Measurements from ENCODE around the gene MTERF2. TPM values are rescaled to one million over a fixed set of nuclear protein-coding genes. Genes with fewer than 3 reads are reported as not detected.
A peak's percentile ranks its signal among the peaks of the same experiment; 100 is the strongest.

MTERF2 gene
- total RNA-seq, 6 experiments from 2014 or later: 3.0 to 5.6 (median 5.1) TPM

DNA sequence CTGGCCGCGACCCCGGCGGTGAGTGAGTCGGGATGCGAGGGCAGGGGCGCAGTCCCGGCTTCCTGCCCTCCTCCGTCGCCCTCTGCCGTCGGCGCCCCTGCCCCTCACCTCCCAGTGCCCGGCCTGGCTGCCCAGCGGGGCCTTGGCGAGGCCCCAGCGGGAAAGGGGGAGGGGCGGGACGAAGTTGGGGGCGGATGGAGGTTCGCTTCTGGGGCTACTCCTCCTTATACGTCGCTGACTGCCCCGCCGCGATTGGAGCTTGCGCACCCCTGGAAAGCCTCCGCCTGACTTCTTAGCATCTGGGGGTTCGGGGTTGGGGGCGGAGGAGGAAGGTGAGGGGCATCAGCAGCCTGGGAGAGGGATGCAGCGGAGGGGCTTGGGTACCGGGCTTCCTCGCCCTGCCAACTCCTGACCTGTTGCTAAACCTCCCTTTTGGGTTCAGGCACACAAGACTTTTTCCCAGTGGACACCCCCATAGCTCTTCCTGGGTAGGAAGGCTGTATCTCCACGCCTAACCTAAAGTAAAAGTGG is 30.8 kb downstream of the MTERF2 start:
- Mint-ChIP-seq H3K27me3 (ENCODE audit: insufficient read depth) (peaks cover 6% of the 10 kb centered on the region), H3K4me1 (ENCODE audit: low read depth) (peaks cover 46% of the 10 kb centered on the region), H3K4me3 (peak overlapping the region; percentile 100), H3K9me3 (no peaks in the 10 kb centered on the region), H3K27ac (peak overlapping the region; percentile 99), H3K36me3 (ENCODE audit: low read depth) (peaks cover 32% of the 10 kb centered on the region)
- DNase-seq: peak; percentile 57
- TF ChIP-seq, protein P1, sequence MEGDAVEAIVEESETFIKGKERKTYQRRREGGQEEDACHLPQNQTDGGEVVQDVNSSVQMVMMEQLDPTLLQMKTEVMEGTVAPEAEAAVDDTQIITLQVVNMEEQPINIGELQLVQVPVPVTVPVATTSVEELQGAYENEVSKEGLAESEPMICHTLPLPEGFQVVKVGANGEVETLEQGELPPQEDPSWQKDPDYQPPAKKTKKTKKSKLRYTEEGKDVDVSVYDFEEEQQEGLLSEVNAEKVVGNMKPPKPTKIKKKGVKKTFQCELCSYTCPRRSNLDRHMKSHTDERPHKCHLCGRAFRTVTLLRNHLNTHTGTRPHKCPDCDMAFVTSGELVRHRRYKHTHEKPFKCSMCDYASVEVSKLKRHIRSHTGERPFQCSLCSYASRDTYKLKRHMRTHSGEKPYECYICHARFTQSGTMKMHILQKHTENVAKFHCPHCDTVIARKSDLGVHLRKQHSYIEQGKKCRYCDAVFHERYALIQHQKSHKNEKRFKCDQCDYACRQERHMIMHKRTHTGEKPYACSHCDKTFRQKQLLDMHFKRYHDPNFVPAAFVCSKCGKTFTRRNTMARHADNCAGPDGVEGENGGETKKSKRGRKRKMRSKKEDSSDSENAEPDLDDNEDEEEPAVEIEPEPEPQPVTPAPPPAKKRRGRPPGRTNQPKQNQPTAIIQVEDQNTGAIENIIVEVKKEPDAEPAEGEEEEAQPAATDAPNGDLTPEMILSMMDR (IDR thresholded peaks at IDR 0.05): peak; percentile 50

DNA sequence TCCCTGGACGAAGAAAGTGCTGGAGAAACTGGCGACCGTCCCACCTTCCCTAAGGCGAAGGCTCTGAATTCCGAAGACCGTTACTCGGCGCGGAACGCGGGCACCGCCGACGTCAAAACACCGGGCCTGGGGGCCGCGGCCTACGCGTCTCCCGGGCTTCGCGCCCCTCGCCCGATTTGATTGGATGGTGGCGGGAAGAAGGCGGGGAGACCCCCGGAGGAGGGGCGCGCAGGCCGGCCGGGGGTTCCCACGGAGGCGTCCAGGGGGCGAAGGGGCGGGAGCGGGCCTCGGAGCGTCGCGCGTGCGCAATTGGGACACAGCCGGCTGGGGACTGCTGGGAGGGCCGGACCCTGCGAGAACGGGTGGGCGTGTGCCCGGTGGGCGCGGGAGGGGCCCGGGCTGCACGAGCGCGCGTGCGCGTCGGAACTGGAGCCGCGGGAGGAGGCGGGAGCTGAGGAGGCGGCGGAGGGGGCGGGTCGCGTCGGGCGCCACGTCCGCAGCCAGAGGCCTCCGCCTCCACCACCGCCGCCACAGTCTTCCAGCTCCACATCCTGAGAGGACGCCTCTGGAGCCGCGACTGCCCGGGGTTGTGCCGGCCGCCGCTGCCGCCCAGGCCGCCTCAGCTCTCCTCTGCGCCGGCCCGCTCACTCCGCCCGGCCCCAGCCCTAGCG is 31.4 kb downstream of the MTERF2 start, which contains the start of gene TMEM263:
Gene TMEM263 (plus strand): TSS at position 531 of the 671 bp plus-strand sequence. CDS start 11,210 bp downstream, outside the sequence.
- peak; percentile 95 for DNase-seq
- Mint-ChIP-seq H3K9me3 (no peaks in the 10 kb centered on the region), H3K27me3 (ENCODE audit: insufficient read depth) (peaks cover 4% of the 10 kb centered on the region), H3K4me1 (ENCODE audit: low read depth) (peaks cover 40% of the 10 kb centered on the region), H3K4me3 (peak within 1 kb of the TSS; percentile 100), H3K27ac (peak within 1 kb of the TSS; percentile 99), H3K36me3 (ENCODE audit: low read depth) (peaks cover 27% of the 10 kb centered on the region)
- TF ChIP-seq, protein P1 (IDR thresholded peaks at IDR 0.05): no peak

DNA sequence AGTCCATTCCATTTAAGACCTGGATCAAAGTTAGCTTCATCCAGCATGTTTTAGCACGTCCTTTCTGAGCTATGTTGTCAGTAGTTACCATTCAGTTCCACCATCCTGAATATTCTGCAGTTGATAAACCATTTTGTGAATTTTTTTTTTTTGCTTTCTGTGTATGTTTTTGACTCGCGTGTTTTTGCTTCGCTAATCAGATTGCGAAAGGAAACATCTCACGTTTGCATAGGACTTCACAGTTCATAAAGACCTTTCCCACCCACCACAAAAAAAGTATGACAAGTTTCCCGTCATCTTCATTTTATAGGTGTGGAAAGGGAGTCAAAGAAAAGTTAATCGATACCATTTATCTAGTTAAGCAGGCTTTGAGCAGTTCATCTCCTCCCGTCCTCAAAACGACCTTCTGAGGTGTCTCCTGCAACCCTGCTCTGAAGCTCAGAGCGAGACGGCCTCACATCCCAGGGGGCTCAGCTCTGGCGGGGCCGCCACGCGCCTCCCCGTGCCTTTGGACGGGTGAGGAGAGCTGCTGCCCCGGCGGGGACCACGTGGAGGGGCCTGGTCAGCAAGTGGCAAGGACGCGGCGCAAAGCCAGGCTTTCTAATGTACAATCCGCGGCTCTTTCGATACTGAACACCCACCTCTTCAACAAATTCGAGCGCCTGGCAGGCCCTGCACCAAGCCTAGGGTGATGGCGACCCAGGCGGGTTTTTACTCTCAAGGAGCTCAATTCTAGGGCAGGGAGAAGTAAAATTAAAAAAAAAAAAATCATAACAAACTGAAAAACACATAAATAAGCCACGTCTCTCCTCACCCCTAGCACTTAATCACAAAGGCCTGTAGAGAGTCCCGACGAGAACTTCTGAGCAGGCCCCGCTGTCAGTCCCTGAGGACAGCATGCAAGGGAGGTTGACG is 32.2 kb downstream of the MTERF2 start:
- peaks cover 36% of the 10 kb centered on the region for H3K4me1 Mint-ChIP-seq (ENCODE audit: low read depth)
- H3K27ac Mint-ChIP-seq: peak overlapping the region; percentile 99
- DNase-seq: no peak
- no peaks in the 10 kb centered on the region for H3K9me3 Mint-ChIP-seq
- TF ChIP-seq, protein P1 (IDR thresholded peaks at IDR 0.05): no peak
- peak overlapping the region; percentile 100 for H3K4me3 Mint-ChIP-seq
- H3K27me3 Mint-ChIP-seq (ENCODE audit: insufficient read depth): peaks cover 4% of the 10 kb centered on the region
- H3K36me3 Mint-ChIP-seq (ENCODE audit: low read depth): peaks cover 27% of the 10 kb centered on the region

DNA sequence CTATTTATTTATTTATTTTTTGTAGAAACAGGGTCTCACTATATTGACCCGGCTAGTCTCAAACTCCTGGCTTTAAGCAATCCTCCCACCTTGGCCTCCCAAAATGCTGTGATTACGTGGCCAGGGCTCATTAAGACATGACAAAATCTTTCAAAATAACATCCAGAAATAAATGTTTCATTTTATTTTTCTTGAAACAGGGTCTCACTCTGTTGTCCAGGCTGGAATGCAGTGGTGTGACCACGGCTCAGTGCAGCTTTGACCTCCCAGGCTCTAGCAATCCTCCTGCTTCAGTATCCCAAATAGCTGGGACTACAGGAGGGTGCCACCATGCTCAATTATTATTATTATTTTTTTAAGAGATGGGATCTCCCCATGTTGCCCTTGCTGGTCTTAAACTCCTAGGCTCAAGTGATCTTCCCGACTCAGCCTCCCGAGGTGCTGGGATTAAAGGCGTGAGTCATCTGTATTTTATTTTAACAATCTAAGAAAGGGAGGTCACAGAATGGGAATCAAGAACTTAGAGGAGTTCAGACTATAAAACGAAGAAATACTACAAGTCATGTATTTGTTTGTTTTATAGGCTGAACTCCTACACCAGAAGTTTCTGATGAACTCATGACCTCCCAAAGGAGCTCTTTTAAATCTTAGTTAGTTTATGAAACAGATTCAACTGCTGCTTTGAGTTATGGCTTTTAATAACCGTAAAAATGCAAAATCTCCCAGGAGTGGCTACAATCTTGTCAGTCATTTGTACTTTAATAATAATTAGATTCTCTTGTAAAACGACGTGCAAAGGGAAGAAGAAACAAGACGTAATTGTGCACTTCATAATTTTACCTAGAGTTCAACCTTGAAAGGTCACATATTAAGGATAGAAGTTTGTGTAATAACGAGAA is 33.3 kb downstream of the MTERF2 start:
- peaks cover 5% of the 10 kb centered on the region for H3K9me3 Mint-ChIP-seq
- peaks cover 26% of the 10 kb centered on the region for H3K36me3 Mint-ChIP-seq (ENCODE audit: low read depth)
- TF ChIP-seq, protein P1 (IDR thresholded peaks at IDR 0.05): no peak
- peak overlapping the region; percentile 42 for H3K27ac Mint-ChIP-seq
- peak overlapping the region; percentile 100 for H3K4me3 Mint-ChIP-seq
- peaks cover 30% of the 10 kb centered on the region for H3K4me1 Mint-ChIP-seq (ENCODE audit: low read depth)
- H3K27me3 Mint-ChIP-seq (ENCODE audit: insufficient read depth): peaks cover 4% of the 10 kb centered on the region
- DNase-seq: peak; percentile 44

DNA sequence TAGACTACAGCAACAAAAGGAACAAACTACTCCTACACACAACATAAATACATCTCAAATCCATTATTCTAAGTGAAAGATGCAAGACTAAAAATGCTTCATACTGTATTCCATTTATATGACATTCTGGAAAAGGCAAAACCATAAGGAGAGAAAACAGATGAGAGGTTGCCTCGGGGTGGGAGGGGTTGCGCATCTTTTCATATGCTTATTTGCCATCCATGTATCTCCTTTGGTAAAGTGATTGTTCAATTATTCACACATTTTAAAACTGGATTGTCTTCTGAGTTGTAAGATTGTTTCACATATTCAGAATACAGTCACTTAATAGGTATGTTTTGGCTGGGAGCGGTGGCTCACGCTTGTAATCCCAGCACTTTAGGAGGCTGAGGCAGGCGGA is 36.4 kb downstream of the MTERF2 start:
- Mint-ChIP-seq H3K4me1 (ENCODE audit: low read depth) (peaks cover 21% of the 10 kb centered on the region), H3K4me3 (no peak overlapping the region), H3K27ac (no peak overlapping the region), H3K27me3 (ENCODE audit: insufficient read depth) (no peaks in the 10 kb centered on the region; the same call in 1 of the 2 replicates), H3K36me3 (ENCODE audit: low read depth) (peaks cover 8% of the 10 kb centered on the region), H3K9me3 (peaks cover 9% of the 10 kb centered on the region)
- TF ChIP-seq, protein P1 (IDR thresholded peaks at IDR 0.05): no peak
- DNase-seq: no peak
